GM19351 (cell line): Measurements from ENCODE around the gene RGP1.

Source experiments
- ATAC-seq: cut with Tn5 transposase; IDR thresholded peaks from one replicate; pipeline ENCODE4 v1.9.1; 2021; ENCODE audit warnings: mild to moderate bottlenecking, moderate library complexity; ENCODE audit not compliant: unreplicated experiment

RGP1 gene

DNA sequence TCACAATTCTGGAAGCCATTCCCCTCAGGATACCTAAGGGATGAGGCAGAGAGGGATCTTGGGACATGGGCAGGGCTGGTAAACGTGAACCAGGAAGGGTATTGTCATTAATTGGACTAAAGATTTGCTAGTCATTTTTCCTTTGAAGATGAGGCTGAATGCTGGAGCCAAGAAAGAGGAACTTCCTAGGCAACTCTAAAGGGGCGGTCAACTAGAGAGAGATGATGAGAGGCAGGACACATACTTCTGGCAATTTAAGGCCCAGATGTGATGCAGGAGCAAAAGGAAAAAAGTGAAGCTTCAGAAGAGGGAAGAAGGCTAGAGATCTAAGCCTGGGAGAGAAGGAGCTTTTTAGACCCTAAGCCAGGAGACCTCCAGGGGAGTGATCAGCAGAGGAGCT lies 5.6 kb upstream of the RGP1 start:
- ATAC-seq, result no peak

- no peak for ATAC-seq
Measured at GRCh38 chr9:35743880-35744518, 5.1 kb upstream of the RGP1 start.

DNA sequence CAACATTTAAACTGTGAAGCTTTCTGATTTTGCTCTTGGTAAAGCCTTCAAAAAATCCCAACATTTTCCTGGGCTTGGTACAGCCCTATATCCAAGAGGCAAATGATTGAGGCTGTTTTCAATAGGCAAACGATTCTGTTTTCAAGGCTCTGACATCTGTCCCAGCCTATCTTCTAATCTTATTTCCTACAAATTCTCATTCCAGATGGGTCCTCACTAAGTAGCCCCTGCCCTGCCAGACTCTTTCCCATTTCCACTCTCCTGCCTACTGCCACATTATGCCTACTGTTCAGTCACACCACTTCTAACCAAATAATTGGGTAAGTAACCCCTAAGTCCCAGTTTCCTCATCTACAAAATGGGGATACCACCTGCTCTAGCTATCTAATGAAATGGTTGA lies 3.5 kb upstream of the RGP1 start:
- ATAC-seq, result no peak

GRCh38 chr9:35746583-35746982 lies 2.5 kb upstream of the RGP1 start:
- ATAC-seq, result no peak

DNA sequence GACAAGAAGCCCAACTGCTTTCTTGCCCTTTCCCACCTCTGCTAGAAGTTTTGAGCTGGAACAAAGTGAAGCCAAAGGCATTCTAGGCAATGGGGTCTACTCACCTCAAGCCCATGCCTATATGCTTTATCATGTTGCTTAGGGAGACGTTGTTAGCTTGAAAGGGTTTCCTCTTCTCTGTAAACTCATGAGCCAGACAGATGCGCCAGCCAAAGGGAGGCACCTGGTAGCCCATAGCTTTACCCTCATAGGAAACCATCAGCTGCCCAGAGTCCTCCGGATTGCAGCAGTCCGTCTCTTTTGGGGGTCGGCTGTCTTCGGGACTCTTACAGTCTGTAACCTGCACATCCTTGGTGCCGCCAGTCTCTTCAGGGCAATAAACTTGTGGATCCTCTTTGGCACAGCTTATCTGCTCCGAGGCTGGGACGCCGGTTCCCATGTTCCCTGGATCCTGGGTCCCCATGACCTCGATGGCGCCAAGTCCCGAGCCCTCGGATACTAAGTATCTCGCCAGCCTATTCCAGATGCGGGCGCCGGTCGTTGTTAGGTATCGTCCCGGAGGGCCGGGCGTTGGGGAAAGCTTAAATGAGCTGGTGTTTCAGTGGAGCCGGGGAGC lies 737 bp upstream of the RGP1 start:
- no peak for ATAC-seq

GRCh38 chr9:35749515-35750255 lies 598 bp downstream of the RGP1 start:
- peak; percentile 40 for ATAC-seq

DNA sequence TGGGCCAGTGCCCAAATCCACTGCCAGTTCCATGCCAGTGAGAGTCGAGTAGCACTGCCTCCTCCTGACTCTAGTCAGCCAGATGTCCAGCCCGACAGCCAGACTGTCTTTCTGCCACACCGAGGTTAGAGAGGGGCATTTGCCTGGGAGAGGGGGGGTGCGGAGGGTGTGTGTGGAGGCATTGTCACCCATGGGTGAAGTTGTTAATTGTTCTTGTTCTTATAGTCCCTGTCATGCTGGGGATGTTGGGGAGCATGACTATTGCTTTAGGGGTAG lies 1.1 kb downstream of the RGP1 start:
- ATAC-seq, result no peak

DNA sequence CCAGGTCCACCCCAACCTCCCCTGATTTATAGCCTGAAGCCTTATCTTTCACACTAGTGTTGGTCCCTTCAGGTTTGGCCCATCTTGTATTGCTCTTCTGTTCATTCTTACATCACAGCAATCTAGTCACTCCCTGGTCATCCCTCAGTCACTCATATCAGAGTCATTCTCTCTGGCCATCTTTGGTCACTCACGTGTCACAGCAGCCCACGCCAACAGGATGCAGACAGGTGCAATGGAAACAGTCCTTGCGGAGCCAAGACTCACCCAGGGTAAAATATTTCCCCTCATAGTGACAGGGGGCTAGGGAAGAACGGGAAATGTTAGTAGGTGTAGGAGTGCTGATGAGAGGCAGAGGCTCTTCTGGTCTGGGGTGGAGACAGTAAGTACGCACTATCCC lies 4.4 kb downstream of the RGP1 start:
- ATAC-seq, result no peak

- no peak for ATAC-seq
Measured at GRCh38 chr9:35754264-35754663, 5.2 kb downstream of the RGP1 start, which contains the start of gene MSMP. Gene MSMP, minus strand, starts transcription at chr9:35754276. Its CDS starts 147 bp downstream, at chr9:35754129.

DNA sequence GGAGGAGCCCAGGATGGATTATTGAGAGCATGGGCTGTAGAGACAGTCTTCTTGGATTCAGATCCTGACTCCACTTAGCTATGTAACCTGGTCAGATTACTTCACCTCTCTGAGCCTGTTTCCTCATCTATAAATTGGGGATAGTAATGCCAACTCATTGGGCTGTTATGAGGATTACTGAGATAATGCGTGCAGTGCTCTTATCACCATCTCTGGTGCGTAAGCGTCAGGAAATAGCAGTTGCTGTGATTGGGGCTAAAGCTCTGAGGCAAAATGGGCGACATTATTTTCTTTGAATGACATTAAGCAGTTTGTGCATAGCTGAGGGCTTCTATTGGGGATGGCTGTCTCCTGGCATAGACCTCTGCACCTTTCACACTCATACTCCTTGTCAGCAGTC lies 6.0 kb downstream of the RGP1 start:
- no peak for ATAC-seq

- peak; percentile 74 for ATAC-seq
Measured at GRCh38 chr9:35756275-35757225, 7.5 kb downstream of the RGP1 start.

DNA sequence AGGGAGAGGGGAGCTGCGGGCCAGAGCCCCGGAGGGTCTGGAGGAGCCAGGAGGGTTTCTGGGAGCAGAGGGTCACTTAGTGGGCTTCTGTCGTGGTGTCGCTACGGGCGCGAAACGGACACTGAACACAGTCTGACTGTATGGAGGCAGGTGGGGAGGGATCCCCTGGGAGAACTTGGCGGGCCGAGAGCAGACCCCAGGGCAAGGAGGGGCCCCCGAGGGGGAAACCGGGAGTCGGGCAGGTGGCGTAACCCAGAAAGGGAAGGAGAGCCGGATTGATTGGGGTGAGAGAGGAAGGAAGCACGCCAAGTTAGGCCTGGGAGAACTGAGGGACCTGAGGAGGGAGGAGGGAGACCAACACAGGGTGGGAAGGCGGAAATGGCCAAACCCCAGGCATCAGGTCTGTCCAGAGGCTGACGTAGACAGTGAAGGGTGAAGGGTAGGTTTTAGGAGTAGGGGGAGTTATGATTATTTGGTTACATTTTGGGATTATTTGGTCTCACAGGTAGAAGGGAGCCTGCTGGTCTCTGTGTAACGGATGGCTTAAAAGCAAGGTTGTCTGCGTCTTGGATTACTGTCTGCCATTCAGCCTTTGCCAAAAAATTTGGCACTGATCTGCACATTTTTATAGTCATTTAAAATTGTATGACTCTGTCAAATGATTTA lies 8.3 kb downstream of the RGP1 start:
- ATAC-seq, result peak; percentile 43

- no peak for ATAC-seq
Measured at GRCh38 chr9:35757892-35758275, 8.8 kb downstream of the RGP1 start.

- ATAC-seq, result no peak
Measured at GRCh38 chr9:35758475-35759050, 9.5 kb downstream of the RGP1 start.

- no peak for ATAC-seq
Measured at GRCh38 chr9:35759795-35760194, 10.7 kb downstream of the RGP1 start.

DNA sequence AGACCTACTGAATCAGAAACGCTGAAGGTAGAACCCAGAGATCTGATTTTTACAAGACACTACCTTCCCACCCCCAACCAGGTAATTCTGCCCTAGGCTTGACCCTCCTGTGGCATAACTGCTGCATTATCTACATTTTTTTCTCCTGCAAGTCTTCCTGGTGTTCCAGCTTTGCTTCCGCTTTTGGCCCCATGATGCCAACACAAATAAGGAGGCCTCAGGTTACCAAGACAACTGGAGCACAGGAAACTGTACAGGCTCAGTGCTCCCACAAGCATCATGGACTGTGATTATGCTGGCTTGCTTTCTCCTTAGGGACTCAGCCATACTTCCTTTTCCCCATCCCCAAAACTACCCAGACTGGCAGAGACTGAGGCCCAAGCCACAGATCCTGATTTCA lies 11.6 kb downstream of the RGP1 start:
- ATAC-seq, result no peak

- no peak for ATAC-seq
Measured at GRCh38 chr9:35763181-35763580, 14.1 kb downstream of the RGP1 start.

- ATAC-seq, result no peak
Measured at GRCh38 chr9:35763803-35764202, 14.7 kb downstream of the RGP1 start.

- ATAC-seq, result no peak
Measured at GRCh38 chr9:35766997-35767396, 17.9 kb downstream of the RGP1 start.

DNA sequence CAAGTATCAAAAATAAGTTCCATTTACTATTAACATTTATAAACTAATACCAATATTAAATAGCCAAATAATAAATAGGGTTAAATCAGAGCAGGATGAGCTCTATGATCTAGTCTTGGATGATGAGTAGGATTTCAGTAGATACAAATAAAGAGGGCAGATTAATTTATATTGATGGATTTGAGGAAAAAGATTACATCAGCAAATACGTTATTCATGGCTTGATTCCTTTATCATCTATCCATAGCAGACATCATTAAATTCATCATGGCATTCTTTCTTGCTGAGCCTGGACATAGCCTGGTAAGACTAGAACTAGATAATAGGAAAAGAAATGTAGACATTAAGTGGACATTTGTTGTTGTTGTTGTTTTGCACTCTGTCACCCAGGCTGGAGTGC lies 18.4 kb downstream of the RGP1 start:
- no peak for ATAC-seq
